Left renal cortex interstitium (tissue), 4 donors: Measurements from ENCODE around the gene FITM1. TPM values are rescaled to one million over a fixed set of nuclear protein-coding genes. Genes with fewer than 3 reads are reported as not detected.

Experiments used
- DNase-seq, 4 donors: peaks; one replicate each; pipeline ENCODE4 v3.0.0-alpha.2; 2013; ENCODE audit warnings: low read depth in 4 of 4, low spot score in 2 of 4, missing footprints in 1 of 4
- polyA plus RNA-seq, 4 donors: library from polyadenylated mRNA; unstranded; fragments of 120-200 nt; gene quantifications; one replicate each; pipeline ENCODE4 v1.2.1, GENCODE V29; 2013; ENCODE audit not compliant: insufficient read length in 4 of 4

Gene FITM1
- polyA plus RNA-seq, 4 donors: 0.48 to 2.2 (median 1.3) TPM

GRCh38 chr14:24116128-24116814, 14.2 kb upstream of the FITM1 start:
- no peak for DNase-seq

GRCh38 chr14:24117179-24117578, 13.3 kb upstream of the FITM1 start:
- no peak for DNase-seq

- DNase-seq: no peak
Measured at GRCh38 chr14:24119691-24120090, 10.8 kb upstream of the FITM1 start.

- no peak for DNase-seq
Measured at GRCh38 chr14:24121210-24121609, 9.2 kb upstream of the FITM1 start.

GRCh38 chr14:24122416-24122815, 8.0 kb upstream of the FITM1 start:
- DNase-seq: no peak

GRCh38 chr14:24122898-24123297, 7.6 kb upstream of the FITM1 start:
- no peak for DNase-seq

- DNase-seq: no peak
Measured at GRCh38 chr14:24123424-24124417, 6.7 kb upstream of the FITM1 start.

GRCh38 chr14:24126939-24127338, 3.5 kb upstream of the FITM1 start:
- no peak for DNase-seq

- no peak for DNase-seq
Measured at GRCh38 chr14:24127673-24128072, 2.8 kb upstream of the FITM1 start.

GRCh38 chr14:24129410-24129998, 955 bp upstream of the FITM1 start:
- DNase-seq: no peak

GRCh38 chr14:24130717-24131548, 474 bp downstream of the FITM1 start:
- no peak for DNase-seq

GRCh38 chr14:24131549-24131966, 1.1 kb downstream of the FITM1 start:
- no peak for DNase-seq

- DNase-seq: no peak
Measured at GRCh38 chr14:24132061-24132685, 1.7 kb downstream of the FITM1 start.

- DNase-seq: no peak
Measured at GRCh38 chr14:24132976-24133375, 2.5 kb downstream of the FITM1 start.

- no peak for DNase-seq
Measured at GRCh38 chr14:24133735-24134134, 3.3 kb downstream of the FITM1 start.

- no peak for DNase-seq
Measured at GRCh38 chr14:24135584-24135833, 5.0 kb downstream of the FITM1 start.

GRCh38 chr14:24135834-24136683, 5.6 kb downstream of the FITM1 start, which contains the start of gene PSME1:
PSME1 (plus strand) TSS chr14:24136194; CDS start chr14:24136263, 69 bp downstream.
- peak; percentile 62 to 83 (median 74) for DNase-seq

- DNase-seq: no peak
Measured at GRCh38 chr14:24136684-24137528, 6.4 kb downstream of the FITM1 start.
